Activated T-helper 1 cell treated with anti-CD3 and anti-CD28 coated beads, Interleukin-2, amount 50 U/mL, for 16 hours (primary cell): ENCODE results near the gene SCNN1G.
"Not testable (repeated sequence)": the region's sequence is repeated elsewhere in the genome, so short reads cannot be mapped to it uniquely, and the experiment has no call there.

ENCODE experiments used
- DNase-seq, 2 donors: peaks; one replicate each; pipeline ENCODE4 v3.0.0-alpha.2; 2020; ENCODE audit warnings: low read depth in 1 of 2, low spot score in 1 of 2

The SCNN1G gene

GRCh38 chr16:23182679-23183542, at the start of gene SCNN1G:
TSS of gene SCNN1G (plus strand) at chr16:23182745. CDS start at chr16:23186272, 3,527 bp downstream.
- DNase-seq, result no peak

- no peak for DNase-seq
Observed at GRCh38 chr16:23132775-23133463, 49.6 kb upstream of the SCNN1G start.

GRCh38 chr16:23134274-23134673, 48.3 kb upstream of the SCNN1G start:
- no peak for DNase-seq

GRCh38 chr16:23137256-23137655, 45.3 kb upstream of the SCNN1G start:
- DNase-seq, result no peak

GRCh38 chr16:23137818-23138217, 44.7 kb upstream of the SCNN1G start:
- DNase-seq, result no peak

- no peak for DNase-seq
Observed at GRCh38 chr16:23140107-23140506, 42.4 kb upstream of the SCNN1G start.

GRCh38 chr16:23141033-23141432, 41.5 kb upstream of the SCNN1G start:
- DNase-seq, result no peak

- DNase-seq, result no peak
Observed at GRCh38 chr16:23141500-23141899, 41.0 kb upstream of the SCNN1G start.

GRCh38 chr16:23141959-23142740, 40.4 kb upstream of the SCNN1G start:
- DNase-seq, result no peak

GRCh38 chr16:23143391-23143790, 39.2 kb upstream of the SCNN1G start:
- DNase-seq, result no peak

GRCh38 chr16:23144393-23144792, 38.2 kb upstream of the SCNN1G start:
- not testable (repeated sequence) for DNase-seq

GRCh38 chr16:23145186-23145585, 37.4 kb upstream of the SCNN1G start:
- DNase-seq, result no peak

- no peak for DNase-seq
Observed at GRCh38 chr16:23145608-23146007, 36.9 kb upstream of the SCNN1G start.

GRCh38 chr16:23146877-23147601, 35.5 kb upstream of the SCNN1G start:
- no peak for DNase-seq

GRCh38 chr16:23147666-23148065, 34.9 kb upstream of the SCNN1G start:
- DNase-seq, result no peak

- DNase-seq, result no peak
Observed at GRCh38 chr16:23148166-23148512, 34.4 kb upstream of the SCNN1G start.

GRCh38 chr16:23148513-23149266, 33.9 kb upstream of the SCNN1G start:
- peak; percentile 17 to 50 for DNase-seq

GRCh38 chr16:23149267-23149992, 33.1 kb upstream of the SCNN1G start, which contains the start of gene USP31:
TSS of gene USP31 (minus strand) at chr16:23149452. CDS start at chr16:23149270, 182 bp downstream.
- DNase-seq, result peak; percentile 80 to 81

- no peak for DNase-seq
Observed at GRCh38 chr16:23149993-23150364, 32.6 kb upstream of the SCNN1G start.
